Kidney (tissue), 14 donors: ENCODE data around the gene ALPP. TPM values are rescaled to one million over a fixed set of nuclear protein-coding genes. Genes with fewer than 3 reads are reported as not detected.
"Not testable (repeated sequence)": the region's sequence is repeated elsewhere in the genome, so short reads cannot be mapped to it uniquely, and the experiment has no call there.

Source experiments
- DNase-seq, 5 donors: peaks; one replicate each; pipeline ENCODE4 v3.0.0-alpha.2; 2013 to 2020
- FAIRE-seq: peaks from 2 replicates; lab custom pipeline; 2012; peaks lifted over from hg19 to GRCh38; lab: Jason Lieb, UNC
- H3K27ac ChIP-seq, 2 donors: one replicate each; pipeline ENCODE4 v1.7.0; 2013; ENCODE audit warnings: low read depth in 2 of 2, low read length in 2 of 2, inconsistent platforms in 1 of 2
- H3K27me3 ChIP-seq: one replicate; pipeline ENCODE4 v1.7.1; 2013; ENCODE audit warnings: low read length, inconsistent platforms; ENCODE audit not compliant: control insufficient read depth, insufficient read depth
- H3K36me3 ChIP-seq, 3 donors: one replicate each; pipeline versions ENCODE4 v1.7.0 to v1.7.1; 2013; ENCODE audit warnings: low read length in 3 of 3, control low read depth in 1 of 3, inconsistent platforms in 1 of 3; ENCODE audit not compliant: insufficient read depth in 3 of 3, control insufficient read depth in 2 of 3
- H3K4me1 ChIP-seq, 3 donors: one replicate each; pipeline versions ENCODE4 v1.7.0 to v1.7.1; 2013; ENCODE audit warnings: low read length in 3 of 3, inconsistent platforms in 1 of 3, low read depth in 1 of 3; ENCODE audit not compliant: control insufficient read depth in 2 of 3, insufficient read depth in 2 of 3
- H3K4me3 ChIP-seq, 3 donors: one replicate each; pipeline versions ENCODE4 v1.7.0 to v1.8.1; 2013; ENCODE audit warnings: low read length in 3 of 3, control low read depth in 1 of 3, inconsistent platforms in 1 of 3
- H3K9ac ChIP-seq, 3 donors: one replicate each; pipeline versions ENCODE4 v1.7.0 to v1.7.1; 2013; ENCODE audit warnings: low read length in 3 of 3, control low read depth in 1 of 3, inconsistent platforms in 1 of 3
- H3K9me3 ChIP-seq, 3 donors: one replicate each; pipeline versions ENCODE4 v1.7.0 to v1.7.1; 2013; ENCODE audit warnings: low read length in 3 of 3, control low read depth in 1 of 3, inconsistent platforms in 1 of 3; ENCODE audit not compliant: control insufficient read depth in 2 of 3, insufficient read depth in 1 of 3
- CTCF ChIP-seq: IDR thresholded peaks from 3 replicates; pipeline ENCODE4 v1.5.1; 2012; ENCODE audit warnings: mild to moderate bottlenecking, moderate library complexity, borderline replicate concordance; ENCODE audit not compliant: insufficient read depth; ENCODE audit errors: extremely low read depth
- intact Hi-C: fragments of 100-400 bp; cut with DNase I; formaldehyde crosslinking; loops from one replicate; pipeline ENCODE4 v1.11.1; 2022
- polyA plus RNA-seq: library from polyadenylated mRNA; stranded (reverse); fragments of 350-450 nt; fragmentation: Illumina TruSeq; extraction: RNeasy Lipid Tissue Mini Kit (QIAGEN cat#74804); gene quantifications from one replicate; pipeline ENCODE4 v1.2.3, GENCODE V29; 2014; ENCODE audit warnings: low read depth, low replicate concordance; ENCODE audit not compliant: insufficient read depth
- total RNA-seq: library from RNA; stranded (reverse); fragmentation: NEBNext Ultra II Directional; extraction: Animal tissue kit (Norgen Biotek cat#: 25700); gene quantifications from one replicate; pipeline ENCODE4 v1.2.1, GENCODE V29; 2021
- donor health status: control.
- donor health status: control.
- donor health status: control.
- donor health status: control.
- donor health status: control.
- donor health status: DM: yes; HTN: yes; CAD: no.
- donor health status: Normal renal cell carcinoma (clear cell type).

ALPP gene
- total and polyA plus RNA-seq, 2 donors from 2014 or later = not detected

GRCh38 chr2:232421189-232421785 lies 42.7 kb downstream of the ALPP start:
- intact Hi-C loops = no loop called here
- Histone ChIP-seq H3K9ac (no peak overlapping the region), H3K9me3 (peaks cover 0 to 9% (median 0%) of the 10 kb centered on the region in 3 donors), H3K27me3 (peaks cover 23% of the 10 kb centered on the region), H3K4me1 (peaks cover 0 to 15% (median 0%) of the 10 kb centered on the region in 3 donors), H3K36me3 (no peaks in the 10 kb centered on the region), H3K4me3 (no peak overlapping the region), H3K27ac (no peak overlapping the region)
- TF ChIP-seq CTCF = no peak
- DNase-seq = peak in 3 of 5 donors; percentile 47 to 61 (median 58)
- no peak for FAIRE-seq

GRCh38 chr2:232422051-232422450 lies 43.5 kb downstream of the ALPP start:
- Histone ChIP-seq H3K27me3 (peaks cover 23% of the 10 kb centered on the region), H3K27ac (no peak overlapping the region), H3K4me3 (no peak overlapping the region), H3K9ac (no peak overlapping the region), H3K4me1 (peaks cover 0 to 15% (median 0%) of the 10 kb centered on the region in 3 donors), H3K36me3 (no peaks in the 10 kb centered on the region), H3K9me3 (peaks cover 0 to 9% (median 0%) of the 10 kb centered on the region in 3 donors)
- FAIRE-seq = no peak
- intact Hi-C loops = no loop called here
- DNase-seq = peak in 2 of 5 donors; percentile 26 to 27
- no peak for TF ChIP-seq CTCF

GRCh38 chr2:232422996-232423395 lies 44.4 kb downstream of the ALPP start:
- H3K9me3 ChIP-seq, H3K36me3 ChIP-seq, DNase-seq, intact Hi-C loops, H3K4me3 ChIP-seq, H3K9ac ChIP-seq, FAIRE-seq, H3K27ac ChIP-seq: not testable (repeated sequence)
- Histone ChIP-seq H3K27me3 (peaks cover 17% of the 10 kb centered on the region), H3K4me1 (peaks cover 0 to 15% (median 0%) of the 10 kb centered on the region in 3 donors)

GRCh38 chr2:232423407-232423806 lies 44.9 kb downstream of the ALPP start:
- H3K4me3 ChIP-seq, H3K9ac ChIP-seq, H3K36me3 ChIP-seq, H3K27ac ChIP-seq, H3K9me3 ChIP-seq, intact Hi-C loops, FAIRE-seq: not testable (repeated sequence)
- peaks cover 13% of the 10 kb centered on the region for H3K27me3 ChIP-seq
- peaks cover 0 to 14% (median 0%) of the 10 kb centered on the region in 3 donors for H3K4me1 ChIP-seq
- DNase-seq = peak in 1 of 5 donors; percentile 12
